HG03159 (cell line): ENCODE results near the gene CLIP3.
"Not testable (repeated sequence)": the region's sequence is repeated elsewhere in the genome, so short reads cannot be mapped to it uniquely, and the experiment has no call there.

ENCODE experiments used
- ATAC-seq: cut with Tn5 transposase; IDR thresholded peaks from one replicate; pipeline ENCODE4 v1.9.1; 2021; ENCODE audit warnings: mild to moderate bottlenecking, moderate library complexity; ENCODE audit not compliant: unreplicated experiment

The CLIP3 gene

DNA sequence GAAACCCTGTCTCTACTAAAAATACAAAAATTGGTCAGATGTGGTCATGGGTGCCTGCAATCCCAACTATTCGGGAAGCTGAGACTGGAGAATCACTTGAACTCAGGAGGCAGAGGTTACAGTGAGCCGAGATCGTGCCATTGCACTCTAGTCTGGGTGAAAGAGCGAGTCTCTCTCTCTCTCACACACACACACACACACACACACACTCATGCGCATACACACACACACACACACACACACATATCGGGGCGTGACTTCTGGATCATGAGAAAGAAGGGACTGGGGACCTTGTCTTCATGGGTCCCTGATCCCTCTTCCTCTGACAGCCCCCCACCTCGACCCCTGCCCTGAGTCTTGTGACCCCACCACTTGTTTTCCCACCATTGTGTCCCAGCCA lies 49.5 kb downstream of the CLIP3 start:
- no peak for ATAC-seq

DNA sequence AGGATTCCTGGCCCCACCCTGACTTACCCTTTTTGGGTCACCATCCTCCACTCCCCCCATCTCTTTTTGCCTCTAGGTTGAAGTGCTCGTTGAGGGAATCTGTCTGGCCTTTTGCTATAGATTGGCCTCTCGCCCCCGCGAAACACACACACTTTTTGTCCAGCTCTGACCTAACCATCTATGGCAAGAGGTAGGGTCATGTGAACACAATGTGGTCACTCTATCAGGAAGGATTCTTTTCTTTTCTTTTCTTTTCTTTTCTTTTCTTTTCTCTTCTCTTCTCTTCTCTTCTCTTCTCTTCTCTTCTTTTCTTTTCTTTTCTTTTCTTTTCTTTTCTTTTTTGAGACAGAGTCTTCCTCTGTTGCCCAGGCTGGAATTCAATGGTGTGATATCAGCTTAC lies 51.7 kb downstream of the CLIP3 start:
- not testable (repeated sequence) for ATAC-seq

GRCh38 chr19:35978832-35979365 lies 53.8 kb downstream of the CLIP3 start:
- no peak for ATAC-seq

GRCh38 chr19:35978271-35978670 lies 54.4 kb downstream of the CLIP3 start:
- ATAC-seq: no peak

DNA sequence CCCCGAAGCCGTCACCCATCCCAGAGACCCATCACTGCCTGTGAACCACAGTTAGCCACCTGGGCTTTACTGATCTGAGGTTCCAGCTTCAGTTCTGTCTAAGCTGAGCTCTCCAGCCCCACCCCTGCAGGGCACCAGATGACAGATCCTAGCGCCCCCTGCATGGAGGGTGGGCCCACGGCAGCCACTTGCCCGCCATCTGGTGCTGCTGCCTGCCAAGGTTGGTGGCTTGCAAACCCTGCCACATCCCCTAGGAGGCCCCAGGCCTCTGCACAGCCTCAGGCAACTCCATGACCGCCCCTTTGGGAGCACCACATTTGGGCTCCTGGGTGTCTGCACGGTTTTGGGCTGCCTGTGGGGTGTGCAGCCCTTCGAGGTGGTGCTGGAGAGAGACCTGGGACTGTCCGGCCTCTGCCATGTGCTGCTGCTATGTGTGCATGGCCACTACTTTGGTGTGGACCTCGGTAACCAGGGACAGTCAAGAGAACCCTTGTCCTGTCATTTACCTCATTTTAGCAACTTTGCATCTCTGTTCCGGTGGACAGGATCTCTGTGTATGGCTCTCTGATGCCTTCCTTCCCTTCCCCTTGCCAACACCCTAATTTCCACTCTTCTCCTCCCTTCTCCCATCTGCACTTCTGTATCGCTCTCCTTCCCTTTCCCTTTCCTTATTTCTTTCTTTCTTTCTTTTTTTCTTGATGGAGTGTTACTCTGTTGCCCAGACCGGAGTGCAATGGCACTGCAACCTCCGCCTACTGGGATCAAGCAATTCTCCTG lies 55.0 kb downstream of the CLIP3 start:
- no peak for ATAC-seq

- ATAC-seq: no peak
Observed at GRCh38 chr19:35975608-35976214, 57.0 kb downstream of the CLIP3 start.

- no peak for ATAC-seq
Observed at GRCh38 chr19:35973487-35973886, 59.2 kb downstream of the CLIP3 start.

GRCh38 chr19:35966771-35967170 lies 65.9 kb downstream of the CLIP3 start:
- ATAC-seq: no peak
